GM12878 (cell line): ENCODE data around the gene CD58. TPM values are rescaled to one million over a fixed set of nuclear protein-coding genes. Genes with fewer than 3 reads are reported as not detected.

Experiments
- ATAC-seq: fragments of 200-7000 bp; cut with Tn5 transposase; 3 replicates; pipeline ENCODE4 v1.9.1; 2020; ENCODE audit warnings: mild to moderate bottlenecking, moderate library complexity
- BruUV-seq: library from RNA; stranded (reverse); fragments of 400-500 nt; replicated peaks from 2 replicates; lab custom pipeline; 2021; lab: Mats Ljungman, UMichigan
- CTCF ChIA-PET: fragments of 300-600 bp; sonication (Branson Sonifier 250); formaldehyde crosslinking; extraction: SDS; loops from one replicate; lab custom pipeline; 2021; ENCODE audit warnings: inconsistent platforms; lab: Yijun Ruan, JAX
- POLR2A ChIA-PET: fragments of 350-600 bp; formaldehyde crosslinking; extraction: SDS; loops from one replicate; lab custom pipeline; 2021; ENCODE audit warnings: inconsistent platforms; lab: Charles Lee
- RAD21 ChIA-PET: fragments of 300-600 bp; sonication (Branson Sonifier 250); formaldehyde crosslinking; loops from one replicate; lab custom pipeline; 2023; ENCODE audit warnings: antibody characterized with exemption; ENCODE audit not compliant: unreplicated experiment; lab: Charles Lee
- SMC1A ChIA-PET: fragments of 300-600 bp; sonication (Branson Sonifier 250); formaldehyde crosslinking; loops from one replicate; lab custom pipeline; 2023; ENCODE audit not compliant: unreplicated experiment, uncharacterized antibody; lab: Charles Lee
- DNase-seq: peaks from one replicate; pipeline ENCODE4 v3.0.0-alpha.2; 2011; ENCODE audit warnings: low read depth, low spot score
- FAIRE-seq: peaks from 3 replicates; lab custom pipeline; 2011; peaks lifted over from hg19 to GRCh38; lab: Jason Lieb, UNC
- H2AFZ ChIP-seq: 2 replicates; pipeline ENCODE4 v1.6.0; 2011; ENCODE audit warnings: low read depth, low read length, control low read depth; ENCODE audit not compliant: control insufficient read depth
- H3K27ac ChIP-seq: 2 replicates; pipeline ENCODE4 v1.5.1; 2011; ENCODE audit warnings: control low read depth; ENCODE audit not compliant: control insufficient read depth, insufficient read depth
- H3K27me3 ChIP-seq, 2 experiments: replicated peaks in 1 of 2; 2 replicates each; pipeline versions ENCODE4 v1.6.0 to v1.6.1; 2011; ENCODE audit warnings: low read length in 1 of 2; ENCODE audit not compliant: control insufficient read depth in 2 of 2, insufficient read depth in 2 of 2
- H3K36me3 ChIP-seq, 2 experiments: 2 replicates each; pipeline ENCODE4 v1.5.1; 2011; ENCODE audit warnings: low read length in 1 of 2; ENCODE audit not compliant: control insufficient read depth in 2 of 2, insufficient read depth in 2 of 2
- H3K4me1 ChIP-seq: 2 replicates; pipeline ENCODE4 v1.6.1; 2011; ENCODE audit warnings: mild to moderate bottlenecking, low read length, moderate library complexity, mixed read lengths; ENCODE audit not compliant: control insufficient read depth, insufficient read depth
- H3K4me2 ChIP-seq: 2 replicates; pipeline ENCODE4 v1.6.0; 2011; ENCODE audit warnings: control low read depth; ENCODE audit not compliant: control insufficient read depth, insufficient read depth
- H3K4me3 ChIP-seq: fragments of 200-600 bp; sonication (generic); 2 replicates; pipeline ENCODE4 v1.5.1; 2016
- H3K79me2 ChIP-seq: 2 replicates; pipeline ENCODE4 v1.6.0; 2011; ENCODE audit warnings: low read length; ENCODE audit not compliant: control insufficient read depth, insufficient read depth
- H3K9ac ChIP-seq: 2 replicates; pipeline ENCODE4 v1.8.0; 2011; ENCODE audit warnings: low read length, control low read depth, mixed read lengths; ENCODE audit not compliant: control insufficient read depth, insufficient read depth
- H3K9me3 ChIP-seq: replicated peaks from 3 replicates; pipeline ENCODE4 v1.5.1; 2011; ENCODE audit warnings: mild to moderate bottlenecking, low read length; ENCODE audit not compliant: control insufficient read depth, insufficient read depth
- H4K20me1 ChIP-seq: 2 replicates; pipeline ENCODE4 v1.6.0; 2011; ENCODE audit not compliant: control insufficient read depth, insufficient read depth
- CEBPZ ChIP-seq: fragments of 150-350 bp; IDR thresholded peaks from 2 replicates; pipeline ENCODE4 v1.6.1; 2016; ENCODE audit warnings: low read depth, low read length
- HDGF ChIP-seq: fragments of 450-650 bp; IDR thresholded peaks from 2 replicates; pipeline ENCODE4 v1.6.1; 2016; ENCODE audit warnings: antibody characterized with exemption
- JUNB ChIP-seq: IDR thresholded peaks from 2 replicates; pipeline ENCODE4 v1.6.1; 2016; ENCODE audit warnings: antibody characterized with exemption, mild to moderate bottlenecking
- MTA3 ChIP-seq: IDR thresholded peaks from 2 replicates; pipeline ENCODE4 v1.6.1; 2012; ENCODE audit warnings: low read length, inconsistent platforms, borderline replicate concordance
- NFYB ChIP-seq: IDR thresholded peaks from 2 replicates; pipeline ENCODE4 v1.6.1; 2011; ENCODE audit warnings: low read depth, mild to moderate bottlenecking, low read length, improper control_type of control experiment, moderate library complexity; ENCODE audit not compliant: insufficient read depth
- POLR2AphosphoS5 ChIP-seq: IDR thresholded peaks from 2 replicates; pipeline ENCODE4 v1.6.1; 2011; ENCODE audit warnings: mild to moderate bottlenecking, low read length, inconsistent platforms
- SUPT20H ChIP-seq: IDR thresholded peaks from 2 replicates; pipeline ENCODE4 v1.6.1; 2011; ENCODE audit warnings: low read depth, mild to moderate bottlenecking, low read length, moderate library complexity, borderline replicate concordance; ENCODE audit not compliant: control insufficient read depth
- WGBS: methylation state at CpG from one replicate; pipeline ENCODE4 v1.1.6; 2016; ENCODE audit warnings: low lambda C conversion rate; ENCODE audit not compliant: insufficient replicate concordance, insufficient coverage; ENCODE audit errors: missing lambda C conversion rate; 5-methylcytosine and 5-hydroxymethylcytosine counted together
- in situ Hi-C: fragments of 300-500 bp; cut with MboI; formaldehyde crosslinking; loops from 9 replicates; pipeline ENCODE4 v1.14.3; 2018; ENCODE audit warnings: mixed read lengths
- intact Hi-C: fragments of 100-400 bp; cut with micrococcal nuclease; formaldehyde crosslinking; loops from one replicate; pipeline ENCODE4 v1.14.2; 2022; ENCODE audit not compliant: unreplicated experiment
- polyA plus RNA-seq, 11 experiments: library from polyadenylated mRNA; depleted of rRNA in 4 of 11; unstranded in 6 of 11; stranded (reverse) in 5 of 11; fragments of >200 nt; fragmentation: Nextera tagmentation in 4 of 11; fragmentation: Illumina TruSeq in 1 of 11; extraction: Ambion mirVana in 4 of 11; extraction: Trizol in 1 of 11; gene quantifications; 1 replicate in 1 of 11; 2 replicates in 10 of 11; pipeline versions ENCODE4 v1.2.1 to v1.2.3, GENCODE V29; 2011 to 2016; ENCODE audit warnings: inconsistent platforms in 2 of 11, missing spikeins in 2 of 11, low read depth in 1 of 11
- total RNA-seq, 4 experiments: library from RNA; depleted of rRNA in 3 of 4; stranded (reverse); fragments of >200 nt in 3 of 4; fragmentation: Illumina TruSeq in 1 of 4; extraction: Trizol in 1 of 4; gene quantifications; 2 replicates each; pipeline versions ENCODE4 v1.2.1 to v1.2.3, GENCODE V29; 2013 to 2021
- TF ChIP-seq, protein P1 (sequence below): fragments of 450-650 bp; IDR thresholded peaks from 2 replicates; pipeline ENCODE4 v1.6.1; 2016; ENCODE audit warnings: mild to moderate bottlenecking

Gene CD58
- total and polyA plus RNA-seq, 10 of the 15 experiments (the other 5 are each of a cell fraction or from before 2014, with no cell fraction given), result 70.4 to 252 (median 129) TPM

GRCh38 chr1:116557323-116557878, 13.4 kb downstream of the CD58 start:
- peak overlapping the region; percentile 100 for H3K27ac ChIP-seq

More at GRCh38 chr1:116557323-116557878, 13.4 kb downstream of the CD58 start:
- POLR2A ChIA-PET, result interaction anchor here (0.7 to 5.9 kb wide), 12 partner anchors 11 to 502 kb away, joined by 3 to 95 read pairs (median 8); partner anchors contain the start of genes CD58 and TTF2
- CTCF ChIA-PET, result interaction anchor here (1.0 to 4.0 kb wide), 12 partner anchors 9 to 419 kb away, joined by 3 to 30 read pairs (median 5); no protein-coding TSS in a partner anchor
- DNase-seq, result no peak
- Histone ChIP-seq H3K4me2 (peak overlapping the region; percentile 84), H4K20me1 (no peaks in the 10 kb centered on the region), H3K79me2 (peaks cover 98% of the 10 kb centered on the region), H3K4me1 (peaks cover 70% of the 10 kb centered on the region), H3K9ac (peak overlapping the region; percentile 75), H2AFZ (no peak overlapping the region), H3K27me3 (no peaks in the 10 kb centered on the region), H3K9me3 (no peaks in the 10 kb centered on the region), H3K4me3 (0 out of 2 replicates have a peak overlapping the region, but pooled peaks have one; percentile 9), H3K36me3 (0 out of 4 replicates have a peak, but pooled peaks cover 0 to 3% of the 10 kb centered on the region in 2 experiments)
- WGBS, result 3% methylated on average over 4 of the region's 4 CpGs
- FAIRE-seq, result no peak
- in situ Hi-C loops (loop anchor here (25.0 kb wide), 1 partner anchor 1105 kb away; no protein-coding TSS in a partner anchor), intact Hi-C loops (loop anchor here (2.0 to 5.0 kb wide), 4 partner anchors 13 to 505 kb away; partner anchors contain the start of genes CD58 and TTF2)
- no peak for ATAC-seq
- SMC1A ChIA-PET, result interaction anchor here (0.6 to 7.7 kb wide), 11 partner anchors 9 to 418 kb away, joined by 3 to 128 read pairs (median 11); no protein-coding TSS in a partner anchor
- RAD21 ChIA-PET, result interaction anchor here (0.8 to 5.9 kb wide), 17 partner anchors 8 to 505 kb away, joined by 3 to 50 read pairs (median 4); partner anchors contain the start of genes CD58 and TTF2
- no TSS peak for BruUV-seq
- TF ChIP-seq HDGF (peak; percentile 95), SUPT20H (no peak), JUNB (no peak), MTA3 (0 out of 2 replicates have a peak, but pooled peaks have one; percentile 2), POLR2AphosphoS5 (peak; percentile 47), CEBPZ (no peak), NFYB (no peak)
- TF ChIP-seq, protein P1, sequence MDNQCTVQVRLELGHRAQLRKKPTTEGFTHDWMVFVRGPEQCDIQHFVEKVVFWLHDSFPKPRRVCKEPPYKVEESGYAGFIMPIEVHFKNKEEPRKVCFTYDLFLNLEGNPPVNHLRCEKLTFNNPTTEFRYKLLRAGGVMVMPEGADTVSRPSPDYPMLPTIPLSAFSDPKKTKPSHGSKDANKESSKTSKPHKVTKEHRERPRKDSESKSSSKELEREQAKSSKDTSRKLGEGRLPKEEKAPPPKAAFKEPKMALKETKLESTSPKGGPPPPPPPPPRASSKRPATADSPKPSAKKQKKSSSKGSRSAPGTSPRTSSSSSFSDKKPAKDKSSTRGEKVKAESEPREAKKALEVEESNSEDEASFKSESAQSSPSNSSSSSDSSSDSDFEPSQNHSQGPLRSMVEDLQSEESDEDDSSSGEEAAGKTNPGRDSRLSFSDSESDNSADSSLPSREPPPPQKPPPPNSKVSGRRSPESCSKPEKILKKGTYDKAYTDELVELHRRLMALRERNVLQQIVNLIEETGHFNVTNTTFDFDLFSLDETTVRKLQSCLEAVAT, result 0 out of 2 replicates have a peak, but pooled peaks have one; percentile 43
